HepG2 (cell line): ENCODE measurements around the gene ITGB2. TPM values are rescaled to one million over a fixed set of nuclear protein-coding genes. Genes with fewer than 3 reads are reported as not detected.

Experiments used
- ATAC-seq: fragments of 200-7000 bp; cut with Tn5 transposase; 3 replicates; pipeline ENCODE4 v1.9.1; 2020; ENCODE audit warnings: mild to moderate bottlenecking, moderate library complexity
- BruUV-seq: library from RNA; stranded (reverse); fragments of 400-500 nt; replicated peaks from 2 replicates; lab custom pipeline; 2021; lab: Mats Ljungman, UMichigan
- CTCF ChIA-PET: fragments of 300-600 bp; formaldehyde crosslinking; extraction: SDS; loops from one replicate; lab custom pipeline; 2021; ENCODE audit warnings: low total read pairs, inconsistent platforms, low intra/inter-chr PET ratio; lab: Yijun Ruan, JAX
- POLR2A ChIA-PET: fragments of 350-600 bp; sonication (Branson Sonifier 250); formaldehyde crosslinking; loops from one replicate; lab custom pipeline; 2020; ENCODE audit warnings: antibody characterized with exemption, inconsistent platforms; lab: Yijun Ruan, JAX
- DNase-seq: peaks from one replicate; pipeline ENCODE4 v3.0.0-alpha.2; 2015; ENCODE audit warnings: low spot score
- FAIRE-seq: peaks from 3 replicates; lab custom pipeline; 2011; peaks lifted over from hg19 to GRCh38; lab: Jason Lieb, UNC
- H2AFZ ChIP-seq: one replicate; pipeline ENCODE4 v1.6.1; 2011; ENCODE audit warnings: low read length, inconsistent platforms
- H3K27ac ChIP-seq: fragments of 300-600 bp; 3 replicates; pipeline ENCODE4 v1.8.0; 2011; ENCODE audit warnings: mixed run types, mild to moderate bottlenecking, mixed read lengths, low read length, inconsistent platforms; ENCODE audit not compliant: insufficient read depth; ENCODE audit errors: extremely low read length
- H3K27me3 ChIP-seq, 2 experiments: fragments of 200-600 bp in 1 of 2; 2 replicates in 1 of 2; 3 replicates in 1 of 2; pipeline versions ENCODE4 v1.6.0 to v1.8.0; 2011; ENCODE audit warnings: low read length in 2 of 2, mild to moderate bottlenecking in 2 of 2, moderate library complexity in 2 of 2, inconsistent platforms in 1 of 2; ENCODE audit not compliant: insufficient read depth in 2 of 2, control insufficient read depth in 1 of 2
- H3K36me3 ChIP-seq, 2 experiments: fragments of 200-600 bp in 1 of 2; replicated peaks in 1 of 2; 2 replicates in 1 of 2; 3 replicates in 1 of 2; pipeline versions ENCODE4 v1.5.1 to v1.8.0; 2011; ENCODE audit warnings: low read length in 2 of 2, inconsistent platforms in 1 of 2; ENCODE audit not compliant: insufficient read depth in 2 of 2, control insufficient read depth in 1 of 2
- H3K4me1 ChIP-seq: 2 replicates; pipeline ENCODE4 v1.5.1; 2012; ENCODE audit warnings: low read length, inconsistent platforms; ENCODE audit not compliant: insufficient read depth
- H3K4me2 ChIP-seq: 2 replicates; pipeline ENCODE4 v1.6.0; 2011; ENCODE audit warnings: low read depth, low read length, inconsistent platforms
- H3K4me3 ChIP-seq, 3 experiments: fragments of 200-600 bp in 1 of 3; sonication (generic), shearing (Covaris generic) in 1 of 3; replicated peaks in 1 of 3; 2 replicates each; pipeline ENCODE4 v1.5.1; 2011 to 2016; ENCODE audit warnings: low read length in 3 of 3, inconsistent platforms in 2 of 3, low read depth in 2 of 3, mild to moderate bottlenecking in 2 of 3, control low read depth in 1 of 3, mixed read lengths in 1 of 3; ENCODE audit not compliant: insufficient read depth in 1 of 3
- H3K79me2 ChIP-seq: one replicate; pipeline ENCODE4 v1.6.1; 2011; ENCODE audit warnings: low read length, inconsistent platforms; ENCODE audit not compliant: insufficient read depth
- H3K9ac ChIP-seq: 2 replicates; pipeline ENCODE4 v1.6.0; 2011; ENCODE audit warnings: mild to moderate bottlenecking, low read depth, low read length, inconsistent platforms; ENCODE audit not compliant: insufficient read depth
- H3K9me3 ChIP-seq: 2 replicates; pipeline ENCODE4 v1.5.1; 2012; ENCODE audit warnings: mild to moderate bottlenecking, low read length
- H4K20me1 ChIP-seq: 2 replicates; pipeline ENCODE4 v1.6.0; 2011; ENCODE audit warnings: inconsistent platforms, mild to moderate bottlenecking, low read length, moderate library complexity; ENCODE audit not compliant: insufficient read depth
- ATF5 ChIP-seq: sonication (generic); formaldehyde crosslinking; IDR thresholded peaks from 2 replicates; pipeline ENCODE4 v1.4.0; 2020; ENCODE audit warnings: mild to moderate bottlenecking, low read depth, missing genetic modification reagents
- FOXJ3 ChIP-seq: sonication (generic); formaldehyde crosslinking; IDR thresholded peaks from 2 replicates; pipeline ENCODE4 v1.4.0; 2020; ENCODE audit warnings: missing genetic modification reagents, mild to moderate bottlenecking, borderline replicate concordance
- KIAA2018 ChIP-seq: sonication (generic); formaldehyde crosslinking; IDR thresholded peaks from 2 replicates; pipeline ENCODE4 v1.5.0; 2020; ENCODE audit warnings: mild to moderate bottlenecking, missing genetic modification reagents, borderline replicate concordance
- MBD4 ChIP-seq: IDR thresholded peaks from 2 replicates; pipeline ENCODE4 v1.6.1; 2012; ENCODE audit warnings: low read length, inconsistent platforms, borderline replicate concordance
- MLXIP ChIP-seq: sonication (generic); formaldehyde crosslinking; IDR thresholded peaks from 2 replicates; pipeline ENCODE4 v1.9.0; 2021; ENCODE audit warnings: missing genetic modification reagents, borderline replicate concordance
- NRL ChIP-seq: sonication (generic); formaldehyde crosslinking; IDR thresholded peaks from 2 replicates; pipeline ENCODE4 v1.5.0; 2020; ENCODE audit warnings: missing genetic modification reagents, mild to moderate bottlenecking, moderate library complexity, borderline replicate concordance
- TEAD3 ChIP-seq: optimal IDR thresholded peaks from 2 replicates; pipeline ENCODE3; 2016; ENCODE audit warnings: borderline replicate concordance
- TOPORS ChIP-seq: sonication (generic); formaldehyde crosslinking; IDR thresholded peaks from 2 replicates; pipeline ENCODE4 v1.8.0; 2023; ENCODE audit warnings: mild to moderate bottlenecking, missing genetic modification reagents
- ZFP41 ChIP-seq: sonication (generic); formaldehyde crosslinking; IDR thresholded peaks from 2 replicates; pipeline ENCODE4 v1.4.0; 2020; ENCODE audit warnings: mild to moderate bottlenecking, missing genetic modification reagents, borderline replicate concordance
- ZNF891 ChIP-seq: sonication (generic); formaldehyde crosslinking; IDR thresholded peaks from 2 replicates; pipeline ENCODE4 v1.5.0; 2020; ENCODE audit warnings: mild to moderate bottlenecking, missing genetic modification reagents
- WGBS: methylation state at CpG from one replicate; pipeline ENCODE4 v1.1.6; 2017; ENCODE audit warnings: low lambda C conversion rate; 5-methylcytosine and 5-hydroxymethylcytosine counted together
- in situ Hi-C: cut with HindIII; loops from 2 replicates; pipeline ENCODE4 v1.10.0; 2017; ENCODE audit warnings: low pct_unique_long_range_greater_than_20kb; ENCODE audit not compliant: extremely low pct_ligation_motif_present
- intact Hi-C: fragments of 100-400 bp; cut with micrococcal nuclease; formaldehyde crosslinking; loops from one replicate; pipeline ENCODE4 v1.10.0; 2022; ENCODE audit not compliant: unreplicated experiment
- polyA plus RNA-seq, 8 experiments: library from polyadenylated mRNA; depleted of rRNA in 3 of 8; stranded (reverse) in 7 of 8; unstranded in 1 of 8; fragments of >200 nt; fragmentation: Illumina TruSeq in 4 of 8; extraction: Trizol in 4 of 8; gene quantifications; 2 replicates each; pipeline versions ENCODE4 v1.2.1 to v1.2.3, GENCODE V29; 2011 to 2016; ENCODE audit warnings: low read depth in 4 of 8, missing spikeins in 1 of 8, mixed read lengths in 1 of 8; ENCODE audit not compliant: insufficient read depth in 1 of 8
- total RNA-seq, 5 experiments: library from RNA; depleted of rRNA; stranded (reverse); fragments of >200 nt; fragmentation: Illumina TruSeq; extraction: Trizol; gene quantifications; 2 replicates each; pipeline ENCODE4 v1.2.3, GENCODE V29; 2016; ENCODE audit warnings: low read depth in 1 of 5
- TF ChIP-seq, protein P1 (sequence below): sonication (generic); formaldehyde crosslinking; IDR thresholded peaks from 2 replicates; pipeline ENCODE4 v1.9.0; 2021; ENCODE audit warnings: missing genetic modification reagents, mild to moderate bottlenecking, borderline replicate concordance

ITGB2 gene
- total and polyA plus RNA-seq, 2 of the 13 experiments (the other 11 are each of a cell fraction or from before 2014, with no cell fraction given): 4.2 to 18.0 TPM

- Histone ChIP-seq H3K4me3 (no peak overlapping the region), H4K20me1 (no peaks in the 10 kb centered on the region), H3K79me2 (no peaks in the 10 kb centered on the region), H3K27ac (no peak overlapping the region), H3K36me3 (no peaks in the 10 kb centered on the region), H3K9ac (no peak overlapping the region), H3K9me3 (no peaks in the 10 kb centered on the region), H3K4me1 (peaks cover 93% of the 10 kb centered on the region), H3K4me2 (no peak overlapping the region), H3K27me3 (no peaks in the 10 kb centered on the region), H2AFZ (no peak overlapping the region)
- in situ Hi-C loops: no loop called here
- BruUV-seq: no TSS peak
- POLR2A ChIA-PET: interaction anchor here (1.6 kb wide), 1 partner anchor 15 kb away, joined by 5 read pairs; no protein-coding TSS in a partner anchor
- no peak for DNase-seq
- intact Hi-C loops: no loop called here
- FAIRE-seq: no peak
- CTCF ChIA-PET: no interaction called here
- no peak for ATAC-seq
- 95% methylated on average over 11 of the region's 21 CpGs for WGBS
- TF ChIP-seq MBD4 (no peak), MLXIP (CRISPR knock-in tag) (no peak), TOPORS (CRISPR knock-in tag) (no peak), ATF5 (no peak), TEAD3 (CRISPR knock-in tag) (no peak), KIAA2018 (CRISPR knock-in tag) (no peak), ZNF891 (CRISPR knock-in tag) (no peak), ZFP41 (CRISPR knock-in tag) (no peak), FOXJ3 (CRISPR knock-in tag) (no peak), NRL (CRISPR knock-in tag) (no peak)
- TF ChIP-seq, protein P1, sequence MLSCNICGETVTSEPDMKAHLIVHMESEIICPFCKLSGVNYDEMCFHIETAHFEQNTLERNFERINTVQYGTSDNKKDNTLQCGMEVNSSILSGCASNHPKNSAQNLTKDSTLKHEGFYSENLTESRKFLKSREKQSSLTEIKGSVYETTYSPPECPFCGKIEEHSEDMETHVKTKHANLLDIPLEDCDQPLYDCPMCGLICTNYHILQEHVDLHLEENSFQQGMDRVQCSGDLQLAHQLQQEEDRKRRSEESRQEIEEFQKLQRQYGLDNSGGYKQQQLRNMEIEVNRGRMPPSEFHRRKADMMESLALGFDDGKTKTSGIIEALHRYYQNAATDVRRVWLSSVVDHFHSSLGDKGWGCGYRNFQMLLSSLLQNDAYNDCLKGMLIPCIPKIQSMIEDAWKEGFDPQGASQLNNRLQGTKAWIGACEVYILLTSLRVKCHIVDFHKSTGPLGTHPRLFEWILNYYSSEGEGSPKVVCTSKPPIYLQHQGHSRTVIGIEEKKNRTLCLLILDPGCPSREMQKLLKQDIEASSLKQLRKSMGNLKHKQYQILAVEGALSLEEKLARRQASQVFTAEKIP (CRISPR knock-in tag): no peak
These were observed 11.8 kb downstream of the ITGB2 start for GRCh38 chr21:44908908-44909307.
